ENCODE measurements around the gene PIAS1.
"Not testable (repeated sequence)": the region's sequence is repeated elsewhere in the genome, so short reads cannot be mapped to it uniquely, and the experiment has no call there.

PIAS1 gene

DNA sequence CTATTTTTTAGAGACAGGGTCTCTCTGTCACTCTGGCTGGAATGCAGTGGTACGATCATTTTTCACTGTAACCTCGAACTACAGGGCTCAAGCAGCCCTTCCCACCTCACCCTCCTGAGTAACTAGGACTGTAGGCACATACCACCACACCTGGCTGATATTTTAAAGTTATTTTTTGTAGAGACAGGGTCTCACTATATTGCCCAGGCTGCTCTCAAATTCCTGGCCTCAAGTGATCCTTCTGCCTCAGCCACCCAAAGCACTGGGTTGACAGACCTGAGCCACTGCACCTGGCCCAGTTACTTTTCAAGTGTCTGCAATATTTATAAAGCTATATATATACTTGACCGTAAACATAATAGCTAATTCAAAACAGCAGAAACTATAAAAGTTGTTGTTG lies 75.0 kb downstream of the PIAS1 start:
- DNase-seq = no peak

DNA sequence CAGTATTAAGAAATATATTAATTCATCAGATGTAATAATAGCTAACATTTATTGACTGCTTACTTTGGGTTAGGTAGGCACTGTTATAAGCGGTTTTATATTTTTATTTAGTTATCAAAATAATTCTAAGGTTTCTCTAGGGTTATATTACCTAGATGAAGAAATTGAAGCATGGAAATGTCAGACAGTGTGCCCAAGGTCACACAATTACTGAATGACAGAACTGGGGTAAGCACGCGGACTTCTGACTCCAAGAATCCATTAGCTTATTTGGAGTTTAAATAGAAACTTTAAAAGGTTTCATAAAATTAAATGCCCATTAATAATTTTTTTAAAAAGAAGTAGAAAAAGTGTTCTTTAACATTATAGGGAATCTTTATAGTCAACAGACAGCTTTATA lies 76.7 kb downstream of the PIAS1 start:
- DNase-seq = no peak

DNA sequence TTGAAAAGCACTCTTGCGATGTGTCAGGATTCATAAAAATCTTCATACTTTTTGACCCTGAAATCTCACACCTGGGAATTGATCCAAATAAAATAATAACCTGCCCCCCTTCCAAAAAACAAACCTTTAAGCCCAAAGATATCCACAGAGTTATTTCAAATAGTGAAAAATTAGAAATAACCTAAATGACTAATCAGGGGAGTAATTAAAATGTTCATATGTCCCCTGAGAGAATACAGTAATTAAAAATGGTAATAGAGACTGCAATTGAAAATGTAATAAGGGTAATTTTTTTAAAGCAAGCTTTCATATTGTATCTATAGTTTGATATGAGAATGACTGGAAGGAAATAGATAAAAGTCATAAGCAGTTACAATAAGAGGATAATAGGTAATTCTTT lies 83.0 kb downstream of the PIAS1 start:
- no peak for DNase-seq

DNA sequence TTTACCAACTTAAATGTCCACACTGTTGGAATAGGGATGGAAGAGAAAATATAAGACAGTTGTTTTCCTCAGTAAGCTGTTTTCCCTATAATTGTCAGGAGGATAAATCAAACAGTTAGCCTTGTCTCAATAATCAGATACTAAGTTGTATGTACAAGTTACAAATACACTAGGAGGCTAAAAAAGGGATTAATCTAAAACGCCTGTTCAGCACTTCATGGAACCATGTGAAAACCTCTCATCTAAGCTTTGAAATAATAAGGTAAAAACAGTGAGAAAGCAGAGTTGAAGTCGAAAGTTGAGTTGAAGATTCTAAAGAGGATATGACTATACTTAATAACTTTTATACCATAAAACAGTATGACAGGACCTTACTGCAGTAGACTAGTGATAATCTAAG lies 89.0 kb downstream of the PIAS1 start:
- DNase-seq = no peak

DNA sequence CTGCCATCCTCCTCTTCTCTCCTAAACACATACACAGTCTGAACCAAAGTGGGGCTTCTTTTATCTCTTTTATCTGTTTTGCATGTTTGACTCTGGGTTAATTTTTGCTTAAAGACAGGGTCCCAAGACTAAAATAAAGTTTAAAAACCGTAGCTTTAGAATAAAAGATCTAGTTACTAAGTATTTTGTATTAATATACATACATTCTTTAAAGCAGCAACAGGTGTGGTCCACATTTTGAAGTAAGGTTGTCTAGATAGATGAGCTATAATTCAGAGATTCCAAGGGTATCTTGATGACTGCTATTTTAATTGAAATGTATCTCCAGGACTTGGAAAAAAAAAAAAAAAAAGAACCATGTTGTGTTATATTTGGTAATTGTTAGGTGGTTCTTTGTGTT lies 89.7 kb downstream of the PIAS1 start:
- DNase-seq = no peak

DNA sequence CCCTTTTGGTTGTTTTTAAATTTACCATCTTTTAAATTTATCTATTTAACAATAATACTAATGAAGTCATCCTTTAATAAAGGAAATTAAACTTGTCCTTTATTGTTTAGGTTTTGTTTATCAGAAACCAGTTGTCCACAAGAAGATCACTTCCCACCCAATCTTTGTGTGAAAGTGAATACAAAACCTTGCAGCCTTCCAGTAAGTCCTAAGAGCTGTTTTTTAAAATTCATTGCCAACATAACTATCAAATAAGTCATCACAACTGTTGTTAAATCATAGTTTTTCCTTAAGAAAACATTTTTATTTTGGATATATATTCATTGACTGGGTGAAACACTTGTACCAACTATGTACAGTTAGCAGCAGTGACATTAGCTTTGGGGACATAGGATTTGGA lies 91.6 kb downstream of the PIAS1 start:
- no peak for DNase-seq

DNA sequence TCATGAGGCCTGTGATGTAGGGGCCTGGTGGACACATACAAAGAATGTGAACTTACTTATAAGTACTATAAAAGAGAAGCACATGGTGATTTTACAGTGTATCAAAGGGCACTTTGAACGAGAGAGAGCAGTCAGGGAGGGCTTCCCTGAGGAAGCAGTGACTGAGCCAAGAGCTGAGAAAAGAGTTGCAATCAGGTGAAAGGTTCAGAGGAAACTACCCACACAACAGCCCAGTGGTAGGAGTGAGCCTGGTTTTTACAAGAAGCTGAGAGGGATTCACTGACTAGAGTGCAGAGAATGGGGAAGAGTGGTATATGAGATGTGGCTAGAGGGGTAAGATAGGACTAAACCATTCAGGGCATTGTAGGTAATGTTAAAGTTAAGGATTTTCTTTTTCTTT lies 93.9 kb downstream of the PIAS1 start:
- DNase-seq = no peak

DNA sequence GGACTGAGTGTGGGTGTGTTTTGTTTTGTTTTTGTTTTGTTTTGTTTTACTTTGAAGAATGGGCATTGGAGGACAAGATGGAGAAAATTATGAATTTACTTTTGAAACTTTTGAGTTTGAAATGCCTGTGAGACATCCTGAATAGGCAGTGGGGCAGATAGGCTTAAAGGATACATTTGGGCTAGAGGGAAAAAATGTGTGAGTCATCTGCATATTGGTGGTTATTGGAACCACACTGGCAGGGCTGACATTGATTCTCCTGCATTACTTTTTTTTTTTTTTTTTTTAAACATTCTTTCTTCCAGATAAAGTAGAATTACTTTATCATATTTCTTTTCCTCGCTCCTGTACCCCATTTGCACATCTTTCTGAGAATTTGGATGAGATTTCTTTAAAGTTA lies 94.9 kb downstream of the PIAS1 start:
- DNase-seq = no peak

DNA sequence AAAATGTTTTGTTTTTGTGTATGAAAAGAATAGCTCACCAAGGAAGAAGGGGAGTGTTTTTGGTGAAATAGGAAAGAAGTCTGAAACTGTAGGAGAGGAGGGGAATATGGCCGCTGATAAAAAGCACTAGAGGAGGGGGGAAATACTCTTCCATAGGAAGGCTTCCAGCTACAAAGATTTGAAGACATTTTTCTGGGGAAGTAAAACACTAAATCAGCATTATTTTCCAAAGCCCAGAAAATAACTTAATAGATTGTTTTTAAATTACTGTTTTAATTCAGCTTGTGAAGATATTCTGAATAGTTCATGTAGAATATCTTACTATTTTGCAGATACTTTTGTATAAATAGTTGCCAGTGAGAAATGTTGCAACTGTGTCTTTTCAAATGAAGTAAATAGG lies 96.1 kb downstream of the PIAS1 start:
- DNase-seq = no peak

DNA sequence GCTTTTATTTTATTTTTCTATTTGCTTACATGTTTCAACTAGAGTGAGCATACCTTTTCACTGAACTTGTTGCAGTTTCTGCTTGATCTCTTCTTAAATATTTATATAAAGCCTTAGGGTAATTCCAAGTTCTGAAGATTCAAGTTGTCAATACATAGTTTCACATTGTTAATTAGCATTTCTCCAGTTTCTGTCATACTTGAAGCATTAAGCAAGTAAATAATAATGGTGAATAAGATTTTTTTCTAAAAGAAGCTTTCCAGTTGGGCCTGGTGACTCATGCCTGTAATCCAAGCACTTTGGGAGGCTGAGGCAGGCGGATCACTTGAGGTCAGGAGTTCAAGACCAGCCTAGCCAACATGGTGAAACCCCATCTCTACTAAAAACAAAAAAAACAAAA lies 97.2 kb downstream of the PIAS1 start:
- DNase-seq = no peak

DNA sequence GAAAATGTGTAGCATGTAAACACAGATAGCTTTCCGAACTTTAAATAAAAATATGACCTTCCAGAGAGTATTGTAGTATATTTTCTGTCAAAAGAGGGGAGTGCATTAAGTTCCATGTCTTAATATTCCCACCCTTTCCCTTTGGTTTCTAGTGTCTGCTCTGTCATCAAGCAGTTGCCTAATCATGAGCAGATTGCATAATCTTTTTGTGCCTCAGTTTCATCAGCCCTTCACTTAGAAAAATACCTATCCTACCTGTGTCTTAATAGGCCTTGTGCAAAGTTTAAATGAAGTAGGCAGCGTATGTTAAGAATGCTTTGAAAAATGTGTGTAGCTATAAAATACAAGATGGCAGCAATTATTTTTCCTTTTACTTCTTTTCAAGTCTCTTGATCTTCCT lies 98.2 kb downstream of the PIAS1 start:
- DNase-seq = no peak

DNA sequence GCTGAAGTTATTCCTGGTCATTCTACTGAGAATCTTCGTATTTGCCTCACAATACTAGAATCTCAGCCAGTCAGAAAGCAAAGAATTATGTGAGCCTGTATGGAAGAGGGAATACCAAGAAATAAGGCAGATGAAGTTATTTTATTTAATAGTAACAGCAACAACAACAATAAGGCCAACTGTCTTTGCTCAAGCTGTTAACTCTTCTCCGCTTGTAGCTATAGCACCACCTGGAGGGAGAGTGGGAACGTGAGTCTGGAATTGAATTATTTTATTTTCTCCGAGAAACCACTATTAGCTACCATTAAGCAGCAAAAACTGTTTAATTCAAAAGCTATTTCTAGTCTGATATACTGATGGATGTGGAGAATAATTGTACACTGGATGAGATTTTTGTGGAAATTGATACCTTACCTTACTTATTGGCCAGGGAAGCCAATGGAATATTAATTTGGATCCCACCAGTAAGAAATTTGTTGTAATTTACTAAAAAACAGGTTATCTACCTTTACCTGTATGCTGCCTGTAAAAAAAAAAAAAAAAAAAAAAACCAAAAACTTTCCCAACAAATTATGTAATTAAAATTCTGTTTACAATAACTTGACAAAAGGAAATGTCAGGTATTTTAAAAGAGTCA lies 100.9 kb downstream of the PIAS1 start:
- peak; percentile 39 for DNase-seq

DNA sequence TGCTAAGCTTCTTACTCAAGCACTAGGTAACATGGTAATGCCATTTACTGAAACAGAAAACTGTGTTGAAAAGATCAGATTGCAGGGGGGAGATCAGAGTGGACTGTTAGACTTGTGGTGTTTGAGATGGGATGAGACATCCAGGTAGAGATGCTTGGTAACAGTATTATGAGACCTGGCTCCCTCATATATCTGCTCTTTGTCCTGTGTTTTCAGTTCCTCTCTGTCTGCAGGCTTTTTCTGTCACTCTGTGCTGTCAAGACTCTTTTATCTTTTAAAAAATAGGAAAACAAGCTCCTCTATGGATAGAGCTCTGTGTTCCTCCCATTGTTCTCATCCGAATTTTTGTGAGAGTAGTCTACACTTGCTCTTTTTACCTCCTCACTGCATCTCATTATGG lies 103.0 kb downstream of the PIAS1 start:
- no peak for DNase-seq

DNA sequence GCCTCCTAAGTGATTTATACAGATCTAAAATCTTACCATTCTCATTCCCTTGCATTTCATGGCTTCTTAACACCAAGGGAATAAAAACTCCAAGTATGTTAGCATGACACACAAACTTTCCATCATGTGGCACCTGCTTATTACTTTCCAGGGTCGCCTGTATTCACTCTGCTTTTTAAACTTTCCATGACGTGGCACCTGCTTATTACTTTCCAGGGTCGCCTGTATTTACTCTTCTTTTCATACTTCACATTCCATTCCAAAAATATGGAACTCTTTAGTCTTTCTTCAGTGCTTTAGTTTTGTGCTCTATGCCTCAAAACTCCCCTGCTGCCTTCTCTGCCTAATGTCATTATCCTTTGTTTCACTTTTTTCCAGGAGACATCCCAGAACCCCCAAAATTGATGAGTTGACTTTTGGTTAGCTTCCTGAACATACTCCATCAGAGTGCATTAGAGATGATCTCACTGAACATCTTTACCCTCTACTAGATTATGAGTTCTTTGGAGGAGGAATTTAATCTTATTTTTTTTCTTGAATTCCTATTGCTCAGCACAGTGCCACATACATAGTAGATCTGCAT lies 104.0 kb downstream of the PIAS1 start:
- DNase-seq = no peak

DNA sequence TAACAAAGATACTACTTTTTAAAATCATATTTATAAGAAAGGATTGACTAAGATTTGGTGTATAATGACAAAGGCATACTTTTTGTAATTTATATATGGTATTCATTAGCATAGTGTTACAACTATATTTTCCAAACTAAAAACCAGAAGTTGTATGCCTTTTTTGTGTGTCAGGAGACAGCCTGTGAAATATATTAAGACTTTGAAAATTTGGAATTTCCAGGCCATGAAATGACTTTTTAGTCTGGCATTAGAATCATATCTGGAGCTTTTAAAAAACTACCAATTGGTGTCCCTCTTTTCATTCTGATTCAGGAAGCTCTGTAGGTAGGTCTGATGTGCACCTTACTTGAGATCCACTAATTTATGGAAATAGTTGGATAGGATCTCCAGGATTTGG lies 109.1 kb downstream of the PIAS1 start:
- DNase-seq = no peak

DNA sequence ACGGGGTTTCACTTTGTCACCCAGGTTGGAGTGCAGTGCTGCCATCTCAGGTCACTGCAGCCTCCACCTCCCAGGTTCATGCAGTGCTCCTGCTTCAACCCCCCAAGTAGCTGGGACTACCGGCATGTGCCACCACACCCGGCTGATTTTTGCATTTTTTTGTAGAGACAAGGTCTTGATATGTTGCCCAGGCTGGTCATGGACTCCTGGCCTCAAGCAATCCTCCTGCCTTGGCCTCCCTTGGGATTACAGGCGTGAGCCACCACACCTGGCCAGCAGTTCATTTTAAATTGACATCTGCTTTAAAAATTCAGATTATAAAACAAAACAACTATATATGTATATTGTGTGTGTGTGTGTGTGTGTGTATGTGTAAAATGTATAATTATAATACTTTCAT lies 112.7 kb downstream of the PIAS1 start:
- DNase-seq = no peak

DNA sequence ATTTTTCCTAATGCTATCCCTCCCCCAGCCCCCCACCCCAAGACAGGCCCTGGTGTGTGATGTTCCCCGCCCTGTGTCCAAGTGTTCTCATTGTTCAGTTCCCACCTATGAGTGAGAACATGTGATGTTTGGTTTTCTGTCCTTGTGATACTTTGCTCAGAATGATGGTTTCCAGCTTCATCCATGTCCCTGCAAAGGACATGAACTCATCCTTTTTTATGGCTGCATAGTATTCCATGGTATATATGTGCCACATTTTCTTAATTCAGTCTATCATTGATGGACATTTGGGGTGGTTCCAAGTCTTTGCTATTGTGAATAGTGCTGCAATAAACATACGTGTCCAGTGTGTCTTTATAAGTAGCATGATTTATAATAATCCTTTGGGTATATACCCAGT lies 117.9 kb downstream of the PIAS1 start:
- DNase-seq = not testable (repeated sequence)

DNA sequence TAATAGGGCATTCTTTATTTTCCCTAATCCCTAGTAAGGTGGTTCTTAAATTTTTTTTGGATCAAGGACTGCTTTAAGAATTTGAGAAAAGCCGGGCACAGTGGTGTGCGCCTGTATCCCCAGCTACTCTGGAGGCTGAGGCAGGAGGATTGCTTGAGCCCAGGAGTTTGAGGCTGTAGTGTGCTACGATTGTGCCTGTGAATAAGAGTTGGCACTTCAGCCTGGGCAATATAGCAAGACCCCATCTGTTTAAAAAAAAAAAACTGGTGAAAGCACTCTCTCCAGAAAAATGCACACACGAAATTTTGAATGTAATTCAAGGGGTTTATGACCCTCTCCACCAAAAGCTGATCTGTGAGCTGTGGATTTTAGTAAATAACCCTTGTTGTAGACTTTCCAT lies 119.0 kb downstream of the PIAS1 start:
- no peak for DNase-seq

DNA sequence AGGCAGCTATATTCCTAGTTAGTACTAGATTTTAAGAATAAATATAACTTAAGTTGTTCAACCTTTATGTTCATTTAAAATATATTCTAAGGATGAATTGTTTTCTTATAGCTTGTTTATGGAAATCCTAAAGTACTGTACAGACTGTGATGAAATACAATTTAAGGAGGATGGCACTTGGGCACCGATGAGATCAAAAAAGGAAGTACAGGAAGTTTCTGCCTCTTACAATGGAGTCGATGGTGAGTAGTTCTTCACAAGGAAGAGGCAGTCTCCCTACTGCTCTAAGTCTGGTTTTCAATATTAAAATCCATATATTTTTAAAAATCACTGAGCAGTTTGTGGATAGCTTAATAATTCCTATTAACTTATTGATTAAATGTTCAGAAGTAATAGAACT lies 121.4 kb downstream of the PIAS1 start:
- DNase-seq = no peak

DNA sequence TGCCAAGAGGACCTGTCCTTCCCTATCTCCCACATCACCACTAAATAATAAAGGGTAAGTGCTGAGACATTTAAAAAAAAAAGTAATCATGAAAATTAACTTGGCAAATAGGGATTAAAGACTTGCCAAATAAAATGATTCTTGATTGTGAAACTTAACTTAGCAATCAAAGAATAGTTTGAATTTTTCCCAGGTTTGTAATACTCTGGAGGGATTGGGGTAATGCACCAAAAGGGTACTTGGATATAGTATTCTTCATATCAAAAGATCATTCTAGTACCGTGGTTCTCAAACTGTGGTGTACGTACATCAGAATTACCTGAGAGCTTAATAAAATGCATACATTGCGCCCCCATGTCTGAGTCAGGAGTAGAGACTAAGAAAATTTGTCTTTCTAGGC lies 122.5 kb downstream of the PIAS1 start:
- no peak for DNase-seq

DNA sequence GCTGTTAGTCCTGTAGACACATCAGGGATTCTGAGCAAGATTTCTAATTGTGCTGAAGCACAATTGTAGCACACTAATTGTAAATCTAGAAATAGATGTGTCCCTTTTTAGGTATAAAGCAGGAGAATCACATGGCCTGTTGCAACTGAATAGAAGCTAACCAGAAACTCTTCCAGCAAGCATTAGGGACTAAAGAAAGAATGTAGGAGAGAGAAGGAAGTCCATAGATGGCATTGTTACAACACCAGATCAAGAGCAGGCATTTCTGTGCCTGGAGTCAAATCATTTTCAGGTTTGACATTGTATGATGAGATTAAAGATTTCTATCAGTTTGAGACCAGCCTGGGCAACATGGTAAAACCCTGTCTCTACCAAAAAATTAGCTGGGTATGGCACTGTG lies 123.6 kb downstream of the PIAS1 start:
- DNase-seq = no peak

DNA sequence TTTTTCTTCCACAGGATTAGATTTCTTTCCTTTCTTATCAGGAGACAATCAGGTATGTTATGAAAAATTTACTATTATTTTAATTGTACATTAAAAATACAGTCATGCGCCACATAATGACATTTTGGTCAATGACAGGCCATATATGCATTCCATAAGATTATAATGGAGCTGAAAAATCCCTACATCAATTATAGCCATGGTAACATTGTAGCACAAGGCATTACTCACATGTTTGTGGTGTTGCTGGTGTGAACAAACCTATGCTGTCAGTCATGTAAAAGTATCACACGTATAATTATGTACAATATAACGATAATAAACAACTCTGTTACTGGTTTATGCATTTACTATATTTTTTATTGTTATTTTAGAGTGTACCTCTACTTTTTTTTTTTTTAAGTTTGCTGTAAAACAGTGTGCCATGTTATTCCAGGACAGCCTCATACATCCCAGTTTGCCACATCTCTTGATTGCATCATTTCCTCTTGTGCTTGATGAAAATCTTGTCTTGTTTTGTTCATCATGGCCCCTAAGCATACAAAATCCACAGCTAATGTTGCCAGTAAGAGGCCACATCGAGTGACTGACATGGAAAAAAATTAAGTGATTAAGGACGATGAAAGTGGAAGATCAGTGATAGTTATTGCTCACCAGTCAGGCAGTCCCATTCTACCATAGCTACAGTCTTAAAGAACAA lies 129.7 kb downstream of the PIAS1 start:
- no peak for DNase-seq

DNA sequence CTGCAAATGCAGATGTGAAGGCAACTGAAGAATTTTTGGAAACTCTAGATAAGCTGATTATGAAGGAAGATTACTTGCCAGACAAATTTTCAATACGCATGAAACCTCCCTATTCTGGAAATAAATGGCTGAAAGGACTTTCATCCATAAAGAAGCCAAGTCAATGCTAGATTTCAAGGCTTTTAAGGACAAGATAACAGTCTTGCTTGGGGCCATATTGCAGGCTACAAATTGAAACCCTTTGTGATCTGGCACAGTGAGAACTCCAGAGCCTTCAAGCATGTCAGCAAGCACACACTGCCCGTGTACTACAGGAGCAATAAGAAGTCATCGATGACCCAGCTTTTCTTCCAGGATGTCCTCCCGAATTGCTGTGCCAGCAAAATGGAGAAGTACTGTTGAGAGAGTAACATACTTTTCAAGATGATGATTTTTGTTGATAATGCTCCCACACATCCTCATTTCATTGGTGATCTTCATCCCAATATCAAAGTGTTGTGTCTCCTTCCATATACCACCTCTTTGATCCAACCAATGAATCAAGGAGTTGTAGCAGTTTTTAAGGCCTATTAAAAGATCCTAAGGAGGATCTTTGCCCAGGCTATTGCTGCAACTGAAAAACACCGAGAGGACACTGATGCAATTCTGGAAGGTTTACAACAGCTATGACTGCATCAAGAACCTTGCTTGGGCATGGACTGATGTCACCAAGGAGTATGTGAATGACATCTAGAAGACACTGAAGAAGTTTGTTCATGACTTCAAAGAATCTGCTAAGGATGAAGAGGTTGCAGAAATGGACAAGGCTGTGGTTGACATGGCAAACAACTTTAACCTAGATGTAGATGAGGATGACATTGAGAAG lies 130.7 kb downstream of the PIAS1 start:
- DNase-seq = no peak

Measured in NCI-H1694 (cell line).